ENCODE results near the gene SUSD4.

The SUSD4 gene

DNA sequence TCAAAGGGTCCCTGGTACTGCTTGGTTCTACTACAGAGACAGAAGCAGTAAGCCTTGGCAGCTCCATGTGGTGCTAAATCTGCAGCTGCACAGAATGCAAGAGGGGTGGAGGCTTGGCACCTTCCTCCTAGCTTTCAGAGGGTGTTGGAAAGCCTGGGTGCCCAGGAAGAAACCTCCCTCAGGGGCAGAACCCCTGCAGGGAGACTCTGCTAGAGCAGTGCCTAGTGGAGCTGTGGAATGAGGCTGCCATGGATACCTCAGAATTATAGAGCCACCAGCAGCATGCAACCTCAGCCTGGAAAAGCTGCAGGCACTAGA, 144.7 kb downstream of the SUSD4 start:
- TF ChIP-seq, protein P1, sequence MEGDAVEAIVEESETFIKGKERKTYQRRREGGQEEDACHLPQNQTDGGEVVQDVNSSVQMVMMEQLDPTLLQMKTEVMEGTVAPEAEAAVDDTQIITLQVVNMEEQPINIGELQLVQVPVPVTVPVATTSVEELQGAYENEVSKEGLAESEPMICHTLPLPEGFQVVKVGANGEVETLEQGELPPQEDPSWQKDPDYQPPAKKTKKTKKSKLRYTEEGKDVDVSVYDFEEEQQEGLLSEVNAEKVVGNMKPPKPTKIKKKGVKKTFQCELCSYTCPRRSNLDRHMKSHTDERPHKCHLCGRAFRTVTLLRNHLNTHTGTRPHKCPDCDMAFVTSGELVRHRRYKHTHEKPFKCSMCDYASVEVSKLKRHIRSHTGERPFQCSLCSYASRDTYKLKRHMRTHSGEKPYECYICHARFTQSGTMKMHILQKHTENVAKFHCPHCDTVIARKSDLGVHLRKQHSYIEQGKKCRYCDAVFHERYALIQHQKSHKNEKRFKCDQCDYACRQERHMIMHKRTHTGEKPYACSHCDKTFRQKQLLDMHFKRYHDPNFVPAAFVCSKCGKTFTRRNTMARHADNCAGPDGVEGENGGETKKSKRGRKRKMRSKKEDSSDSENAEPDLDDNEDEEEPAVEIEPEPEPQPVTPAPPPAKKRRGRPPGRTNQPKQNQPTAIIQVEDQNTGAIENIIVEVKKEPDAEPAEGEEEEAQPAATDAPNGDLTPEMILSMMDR (IDR thresholded peaks at IDR 0.05; ENCODE audit: borderline replicate concordance, insufficient read depth, low read depth, low read length), result no peak
- no peak overlapping the region for H3K4me3 ChIP-seq (ENCODE audit: low read depth, low read length)

DNA sequence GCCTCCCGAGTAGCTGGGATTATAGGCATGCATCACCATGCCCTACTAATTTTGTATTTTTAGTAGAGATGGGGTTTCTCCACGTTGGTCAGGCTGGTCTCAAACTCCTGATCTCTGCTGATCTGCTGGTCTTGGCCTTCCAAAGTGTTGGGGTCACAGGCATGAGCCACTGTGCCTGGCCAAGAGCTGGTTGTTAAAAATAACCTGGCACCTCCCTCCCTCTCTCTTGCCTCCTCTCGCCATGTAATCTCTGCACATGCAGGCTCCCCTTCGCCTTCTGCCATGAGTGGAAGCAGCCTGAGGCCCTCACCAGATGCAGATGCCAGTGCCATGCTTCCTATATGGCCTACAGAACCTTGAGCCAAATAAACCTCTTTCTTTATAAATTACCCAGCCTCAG, 146.2 kb downstream of the SUSD4 start:
- H3K4me3 ChIP-seq (ENCODE audit: low read depth, low read length), result no peak overlapping the region
- TF ChIP-seq, protein P1 (IDR thresholded peaks at IDR 0.05; ENCODE audit: borderline replicate concordance, insufficient read depth, low read depth, low read length), result no peak

DNA sequence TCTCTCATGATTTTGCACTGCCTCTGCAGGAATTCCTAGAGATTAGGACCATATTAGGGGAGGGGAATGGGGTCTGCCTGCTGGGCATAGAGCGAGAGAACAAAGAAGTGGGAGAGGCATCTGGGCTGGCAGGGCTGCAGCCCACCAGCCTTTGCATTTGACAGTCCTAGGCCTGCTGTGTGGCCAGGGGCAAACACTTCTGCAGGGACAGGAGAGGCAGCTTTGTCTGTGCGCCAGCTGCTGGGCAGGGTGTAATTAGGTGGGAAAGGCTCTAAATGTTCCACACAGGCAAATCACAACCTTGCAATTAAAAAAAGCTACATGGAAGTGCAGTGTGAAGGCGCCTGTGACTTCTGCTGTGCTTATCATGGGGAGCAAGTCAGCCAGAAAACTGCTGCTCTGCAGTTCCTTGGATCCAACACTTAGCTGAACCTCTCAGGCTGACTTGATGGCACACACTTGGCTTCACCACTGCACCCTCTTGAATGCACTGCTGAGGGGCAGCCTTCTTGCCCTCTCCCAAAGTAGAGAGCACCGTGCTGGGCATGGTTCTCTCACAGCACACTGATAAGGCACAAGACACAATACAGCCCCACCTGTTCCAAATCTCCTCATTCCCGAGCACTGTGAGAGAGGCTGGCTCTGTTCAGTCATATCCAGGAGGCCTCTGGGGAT, 147.3 kb downstream of the SUSD4 start:
- TF ChIP-seq, protein P1 (IDR thresholded peaks at IDR 0.05; ENCODE audit: borderline replicate concordance, insufficient read depth, low read depth, low read length), result no peak
- no peak overlapping the region for H3K4me3 ChIP-seq (ENCODE audit: low read depth, low read length)

DNA sequence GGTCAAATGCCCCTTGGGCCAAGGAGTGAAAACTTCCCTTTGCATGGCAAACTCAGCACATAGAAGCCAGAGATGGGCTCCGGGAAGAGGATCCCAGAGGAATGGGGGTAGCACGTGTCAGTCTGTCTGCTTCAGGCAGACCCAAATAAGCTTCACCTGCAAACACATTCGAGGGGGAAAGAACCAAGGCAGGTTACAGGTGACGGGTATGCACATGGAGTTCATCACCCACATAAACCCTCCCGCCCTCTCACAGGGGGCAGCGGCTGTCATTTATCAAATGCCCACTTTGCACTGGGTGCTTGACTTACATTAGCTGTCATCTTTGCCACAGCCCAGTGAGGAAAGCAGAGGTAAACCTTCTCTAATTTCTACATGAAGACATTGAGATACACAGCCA, 147.9 kb downstream of the SUSD4 start:
- TF ChIP-seq, protein P1 (IDR thresholded peaks at IDR 0.05; ENCODE audit: borderline replicate concordance, insufficient read depth, low read depth, low read length), result no peak
- H3K4me3 ChIP-seq (ENCODE audit: low read depth, low read length), result no peak overlapping the region

DNA sequence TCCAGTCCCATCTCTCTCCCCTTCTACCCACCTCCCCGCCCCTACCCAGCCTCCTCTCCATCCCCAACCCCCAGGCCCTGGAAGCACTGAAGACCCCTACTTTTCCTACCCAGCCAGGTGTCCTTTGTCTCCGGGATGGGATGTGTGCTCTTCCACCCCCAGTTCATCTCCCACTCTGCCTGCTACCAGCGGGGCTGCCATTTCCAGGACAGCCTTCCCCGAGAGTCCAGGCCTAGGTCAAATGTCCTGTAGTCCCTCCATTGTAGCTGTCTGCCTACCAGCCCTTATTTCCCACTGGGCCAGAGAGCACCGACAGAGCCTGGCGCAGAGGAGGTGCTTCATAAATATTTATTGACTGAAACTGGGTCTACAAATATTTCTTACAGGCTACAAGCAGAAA, 148.9 kb downstream of the SUSD4 start:
- H3K4me3 ChIP-seq (ENCODE audit: low read depth, low read length), result no peak overlapping the region
- TF ChIP-seq, protein P1 (IDR thresholded peaks at IDR 0.05; ENCODE audit: borderline replicate concordance, insufficient read depth, low read depth, low read length), result no peak

DNA sequence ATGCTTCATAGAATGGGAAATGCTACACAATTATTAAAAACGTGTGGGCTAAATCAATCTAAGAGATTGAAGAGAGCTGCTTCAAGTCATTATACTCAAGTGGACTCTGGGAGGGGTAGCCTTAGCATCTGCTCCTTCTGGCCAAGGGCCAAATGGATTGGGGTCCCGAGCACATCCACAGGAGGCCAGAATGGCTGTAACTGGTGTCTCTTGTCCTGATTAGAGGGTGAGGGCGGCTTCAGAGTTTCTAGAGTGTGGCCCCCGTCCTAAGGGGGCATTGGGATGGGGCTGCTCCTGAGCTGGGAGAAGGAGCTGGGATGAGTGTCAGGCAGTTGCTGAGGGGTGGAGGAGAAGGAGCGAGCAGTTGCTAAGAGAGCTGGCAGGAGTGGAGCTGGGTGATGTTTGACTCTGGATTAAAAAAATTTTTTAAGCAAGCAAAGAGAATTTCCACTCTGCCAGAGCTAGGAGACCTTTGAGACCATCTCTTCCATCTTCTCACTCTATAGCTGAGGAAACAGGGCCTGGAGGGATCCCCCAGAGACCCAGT, 149.6 kb downstream of the SUSD4 start:
- no peak overlapping the region for H3K4me3 ChIP-seq (ENCODE audit: low read depth, low read length)
- TF ChIP-seq, protein P1 (IDR thresholded peaks at IDR 0.05; ENCODE audit: borderline replicate concordance, insufficient read depth, low read depth, low read length), result no peak

DNA sequence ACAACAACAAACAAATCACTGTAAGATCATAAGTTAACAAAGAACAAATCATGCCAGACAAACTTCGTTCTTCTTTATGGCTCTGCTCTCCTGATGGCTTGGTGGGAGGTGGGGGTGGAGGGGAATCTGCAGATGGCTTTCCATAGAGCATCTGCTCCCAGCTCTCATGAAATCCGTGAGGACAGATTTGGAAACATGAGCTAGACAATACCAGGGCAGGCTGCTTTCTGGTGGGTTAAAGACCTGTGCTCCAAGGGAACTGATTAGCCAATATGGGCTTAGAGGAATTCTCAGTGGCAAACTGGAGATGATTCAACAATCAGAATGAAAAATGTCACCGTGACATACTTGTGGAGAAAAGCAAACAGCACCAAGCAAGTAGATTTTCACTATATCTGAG, 151.5 kb downstream of the SUSD4 start:
- H3K4me3 ChIP-seq (ENCODE audit: low read depth, low read length), result no peak overlapping the region
- TF ChIP-seq, protein P1 (IDR thresholded peaks at IDR 0.05; ENCODE audit: borderline replicate concordance, insufficient read depth, low read depth, low read length), result no peak
